Muscle of back (tissue), 11 donors: Measurements from ENCODE around the gene MYO1B. TPM values are rescaled to one million over a fixed set of nuclear protein-coding genes. Genes with fewer than 3 reads are reported as not detected.

ENCODE experiments used
- DNase-seq, 3 donors: peaks; one replicate each; pipeline versions ENCODE4 v3.0.0 to v3.0.0-alpha.2; 2013
- polyA plus RNA-seq, 10 donors: library from polyadenylated mRNA; unstranded; fragments of 120-200 nt; gene quantifications; one replicate each; pipeline ENCODE4 v1.2.1, GENCODE V29; 2013; ENCODE audit not compliant: insufficient read length in 10 of 10

MYO1B gene
- polyA plus RNA-seq, 10 donors = 60.1 to 111 (median 85.2) TPM

DNA sequence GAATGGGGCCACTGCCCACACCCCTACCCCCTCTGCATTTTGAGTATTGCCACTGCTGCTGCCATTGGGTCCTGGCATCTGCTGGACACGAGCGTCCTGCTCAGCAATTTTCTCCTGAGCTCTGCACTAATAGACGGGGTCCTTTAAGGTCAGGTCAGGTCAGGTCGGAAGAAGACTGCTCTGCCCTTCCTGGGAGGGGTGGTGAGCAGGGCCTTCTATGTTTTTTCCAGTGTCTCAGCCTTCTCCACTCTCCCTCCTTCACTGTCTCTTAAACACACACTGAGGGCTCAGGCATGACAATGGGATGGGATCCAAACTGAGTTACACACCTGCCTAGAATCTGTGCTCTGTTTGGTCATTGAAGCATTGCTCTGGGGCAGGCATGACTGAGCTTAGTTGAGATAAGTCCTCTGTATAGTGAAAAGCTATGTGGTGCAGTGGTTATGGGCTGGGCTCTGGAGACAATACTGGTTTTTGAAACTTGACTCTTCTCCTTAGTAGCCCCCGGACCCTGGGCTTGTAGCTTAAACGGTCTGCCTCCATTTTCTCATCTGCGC, 10.6 kb downstream of the MYO1B start:
- no peak for DNase-seq

DNA sequence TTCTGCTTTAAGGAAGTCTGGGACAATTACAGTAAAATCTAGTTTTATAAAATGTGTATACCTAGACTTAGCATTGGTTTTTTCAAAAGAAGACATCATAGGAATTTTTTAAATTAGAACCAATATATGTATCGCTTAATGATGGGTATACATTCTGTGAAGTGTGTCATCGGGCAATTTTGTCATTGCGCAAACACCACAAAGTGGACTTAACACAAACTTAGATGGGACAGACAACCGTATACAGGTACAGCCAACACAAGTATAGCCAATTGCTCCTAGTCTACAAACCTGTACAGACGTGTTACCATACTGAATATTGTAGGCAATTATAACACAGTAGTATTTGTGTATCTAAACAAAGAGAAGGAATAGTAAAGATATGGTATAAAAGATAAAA, 12.7 kb downstream of the MYO1B start:
- DNase-seq = no peak

DNA sequence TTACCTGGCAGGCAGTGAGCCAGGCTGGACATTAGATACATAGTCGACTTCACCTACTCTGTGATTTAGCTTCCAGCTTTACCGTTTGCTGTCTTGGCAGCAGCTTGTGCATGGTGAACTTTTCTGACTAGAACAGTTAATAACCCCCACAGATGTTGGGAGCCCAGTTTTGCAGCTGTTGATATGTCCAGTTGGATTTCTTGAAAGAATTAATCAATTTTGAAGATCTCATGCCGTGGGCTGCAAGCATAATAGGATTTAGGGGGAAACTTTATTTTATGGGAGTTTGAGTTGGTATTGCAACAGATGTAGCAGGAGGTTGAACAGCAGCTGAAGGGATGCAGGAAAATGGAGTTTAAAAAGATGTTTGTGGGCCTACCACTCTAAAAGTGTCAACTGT, 13.8 kb downstream of the MYO1B start:
- DNase-seq = peak in 1 of 3 donors; percentile 44

DNA sequence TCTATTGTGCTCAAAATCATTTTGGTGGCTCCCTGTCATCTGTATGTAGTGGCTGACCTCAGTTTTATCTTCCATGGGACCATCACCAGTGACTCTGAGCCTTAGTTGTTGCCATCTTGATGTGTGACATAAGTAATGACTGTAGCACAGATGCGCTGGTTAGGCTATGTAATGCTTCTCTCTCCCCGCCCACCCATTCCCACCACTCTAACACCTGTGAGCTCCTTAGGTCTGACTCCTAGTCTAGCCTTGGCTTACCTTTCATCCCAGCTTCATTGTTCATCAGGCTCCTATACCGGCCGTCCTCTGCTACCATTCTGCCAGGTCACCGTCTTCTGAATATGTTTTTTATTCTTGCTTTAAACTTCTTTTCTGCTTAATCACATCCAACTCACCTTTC, 17.2 kb downstream of the MYO1B start:
- DNase-seq = no peak

DNA sequence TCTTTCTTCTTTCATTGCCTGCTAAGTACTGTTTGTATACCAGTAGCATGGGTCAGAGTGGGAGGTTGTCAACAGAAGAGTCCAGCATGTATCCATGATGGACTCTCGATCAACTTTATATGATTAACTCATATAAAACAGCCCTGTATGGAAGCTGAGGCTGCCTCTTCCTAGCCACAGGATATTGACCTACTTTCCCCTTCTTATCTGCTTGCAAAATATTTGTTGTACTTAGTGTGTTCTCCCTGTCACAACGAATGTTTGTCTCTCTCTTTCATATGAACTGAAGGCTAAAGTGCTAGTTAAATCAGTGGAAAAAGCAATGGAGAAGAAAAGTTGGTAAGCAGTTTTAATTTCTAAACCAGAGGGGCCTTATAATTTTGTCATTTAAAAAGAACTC, 17.8 kb downstream of the MYO1B start:
- no peak for DNase-seq

DNA sequence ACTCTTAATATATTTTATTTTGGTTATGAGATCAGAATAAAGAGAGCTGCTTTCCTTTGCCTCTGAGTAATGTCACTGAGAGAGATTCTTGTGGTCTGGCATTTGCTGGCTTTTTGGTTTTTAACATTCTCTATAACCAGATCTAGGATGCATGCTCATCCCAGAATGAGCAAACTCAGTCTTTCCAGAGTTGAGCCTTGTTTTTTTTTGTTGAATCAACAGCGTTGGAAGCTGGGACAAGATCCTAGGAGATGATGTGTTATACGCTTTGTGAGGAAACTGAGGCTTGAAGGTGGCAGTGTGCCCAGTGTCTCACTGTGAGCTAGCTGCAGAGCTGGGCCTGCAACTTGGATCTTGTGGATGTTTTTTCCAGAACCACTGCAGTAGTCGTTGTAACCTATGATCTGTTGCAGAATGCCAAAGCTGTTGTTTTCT, 19.5 kb downstream of the MYO1B start:
- DNase-seq = peak in 2 of 3 donors; percentile 34 to 85

DNA sequence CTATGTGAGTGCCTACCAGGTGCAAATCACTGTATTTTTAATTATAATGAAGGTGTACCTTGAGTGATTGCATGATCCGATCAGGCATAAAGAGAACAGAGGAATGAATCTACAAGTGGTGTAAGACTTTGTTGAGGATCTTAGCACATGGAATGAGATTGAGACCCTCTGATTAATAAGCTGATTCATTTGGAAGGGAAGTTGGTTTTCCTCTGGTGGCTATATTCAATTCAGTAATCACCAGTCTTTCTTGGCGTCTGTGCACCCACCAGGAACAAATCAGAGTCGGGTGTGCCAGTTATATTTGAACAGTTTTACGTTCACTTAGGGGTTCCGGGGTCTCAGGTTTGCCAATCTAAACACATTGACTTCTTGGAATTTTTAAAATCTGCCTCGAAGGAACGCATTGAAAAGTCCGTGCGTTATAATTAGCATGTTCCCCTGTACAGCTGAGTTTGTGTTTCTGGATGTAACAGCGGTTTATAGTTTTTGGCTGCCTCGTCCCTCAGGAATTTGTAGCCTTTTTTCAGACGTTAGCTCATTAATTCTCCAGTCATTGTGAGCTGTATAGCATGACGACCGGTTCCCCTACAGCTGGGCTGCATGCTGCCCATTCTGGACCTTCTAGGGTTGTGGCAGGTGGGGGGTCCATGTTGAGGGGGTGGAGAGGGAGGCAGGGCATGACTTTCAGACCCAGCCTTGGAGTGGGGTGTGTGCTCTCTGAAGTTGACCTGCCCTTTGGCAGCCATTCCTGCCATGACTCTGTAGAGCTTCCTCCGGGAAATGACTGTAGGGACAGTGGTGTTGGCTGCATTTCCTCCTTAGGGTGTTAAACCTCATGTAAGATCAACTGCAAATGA, 20.3 kb downstream of the MYO1B start:
- peak; percentile 34 to 74 (median 66) for DNase-seq

DNA sequence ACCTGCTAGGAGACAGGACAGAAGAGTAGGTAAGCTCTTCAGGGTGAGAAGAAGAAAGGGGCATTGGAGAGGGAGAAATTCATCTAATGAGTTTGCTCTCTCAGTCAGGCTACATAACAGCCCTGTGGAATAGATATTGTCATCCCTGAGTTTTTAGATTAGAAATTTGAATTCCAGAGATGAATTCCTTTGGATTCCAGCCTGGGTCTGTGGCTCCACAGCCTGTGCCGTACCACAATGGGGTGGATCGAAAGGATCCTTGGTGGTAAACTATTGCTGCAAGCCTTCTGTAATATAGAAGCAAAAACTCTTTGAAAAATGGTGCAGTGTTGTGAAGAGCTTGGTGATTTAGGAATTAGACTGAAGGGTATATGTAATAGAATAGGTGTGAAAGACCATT, 21.0 kb downstream of the MYO1B start:
- no peak for DNase-seq

DNA sequence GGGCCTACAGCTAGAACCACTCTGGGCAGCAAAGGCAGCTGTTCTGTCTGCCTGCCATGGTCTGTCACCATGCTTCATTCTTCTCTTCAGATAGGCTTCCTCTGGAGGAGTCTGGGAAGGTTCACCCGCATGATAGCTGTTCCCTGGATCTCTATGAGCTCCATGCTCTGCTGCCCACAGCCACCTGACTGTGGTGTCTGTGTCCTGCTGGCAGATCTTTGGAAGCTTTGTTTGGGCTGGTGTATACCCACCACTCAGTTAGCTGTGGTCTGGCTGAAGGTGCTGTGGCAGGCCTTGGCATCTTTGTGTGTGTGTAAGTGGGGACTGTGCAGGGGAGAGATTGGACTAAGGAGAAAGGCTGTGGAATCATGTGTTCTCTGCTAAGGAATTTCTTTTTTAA, 23.4 kb downstream of the MYO1B start:
- DNase-seq = no peak

DNA sequence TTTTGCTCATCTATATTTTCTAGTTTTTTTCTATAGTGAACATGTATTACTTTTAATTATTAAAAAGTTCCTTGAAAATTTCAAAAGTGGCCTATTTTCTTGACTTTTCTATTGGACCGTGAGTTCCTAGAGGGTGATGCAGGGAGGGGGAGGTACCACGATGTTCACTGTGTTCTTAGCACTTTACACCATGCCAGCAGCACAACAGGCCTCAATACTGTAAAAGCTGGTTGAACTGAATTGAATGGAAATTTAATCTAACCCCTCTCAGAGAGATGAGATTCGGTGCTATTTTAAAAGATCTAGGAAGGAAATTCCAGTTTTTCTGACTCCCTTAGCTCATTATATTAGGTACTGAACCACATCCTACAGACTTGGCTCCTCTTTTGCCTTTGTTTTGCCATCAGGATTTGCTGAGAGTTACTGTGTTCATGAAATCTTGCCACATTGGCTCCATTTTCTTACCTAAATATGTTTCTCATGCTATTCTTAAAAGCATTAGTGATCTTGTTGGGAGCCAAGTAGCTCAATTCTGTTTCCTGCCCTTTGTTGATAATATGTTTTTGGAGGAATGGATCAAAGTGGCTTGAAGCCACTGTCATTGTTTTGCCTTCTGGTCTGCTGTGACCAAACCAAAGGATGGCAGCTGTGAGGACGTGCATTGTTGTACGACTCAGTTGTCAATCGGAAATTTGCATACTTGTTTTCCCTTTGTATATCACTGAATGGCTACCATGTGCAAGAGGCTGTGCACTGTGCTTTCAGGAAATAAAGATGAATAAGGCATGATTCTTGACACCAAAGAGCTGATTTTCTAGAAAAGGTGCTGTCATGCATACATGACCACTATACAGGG, 25.3 kb downstream of the MYO1B start:
- DNase-seq = peak in 1 of 3 donors; percentile 30

DNA sequence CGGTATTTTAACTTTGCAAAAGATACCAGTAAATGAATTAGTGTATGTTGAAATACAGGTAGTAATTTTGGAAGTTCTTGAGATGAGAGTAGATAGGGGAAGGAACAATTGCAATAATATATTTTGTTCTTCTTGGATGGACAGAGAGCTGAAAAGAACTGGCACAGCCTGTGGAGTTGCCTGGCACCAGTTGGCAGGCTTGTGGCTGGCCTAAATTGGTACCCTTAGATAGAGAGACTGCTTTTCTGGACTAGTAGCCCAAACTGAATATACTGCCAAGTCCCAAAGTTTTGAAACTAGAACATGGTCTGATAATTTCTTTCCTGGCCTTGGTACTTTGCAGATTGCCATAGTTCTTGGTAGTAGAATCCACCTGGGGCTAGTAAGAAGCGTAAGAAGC, 26.9 kb downstream of the MYO1B start:
- DNase-seq = no peak

DNA sequence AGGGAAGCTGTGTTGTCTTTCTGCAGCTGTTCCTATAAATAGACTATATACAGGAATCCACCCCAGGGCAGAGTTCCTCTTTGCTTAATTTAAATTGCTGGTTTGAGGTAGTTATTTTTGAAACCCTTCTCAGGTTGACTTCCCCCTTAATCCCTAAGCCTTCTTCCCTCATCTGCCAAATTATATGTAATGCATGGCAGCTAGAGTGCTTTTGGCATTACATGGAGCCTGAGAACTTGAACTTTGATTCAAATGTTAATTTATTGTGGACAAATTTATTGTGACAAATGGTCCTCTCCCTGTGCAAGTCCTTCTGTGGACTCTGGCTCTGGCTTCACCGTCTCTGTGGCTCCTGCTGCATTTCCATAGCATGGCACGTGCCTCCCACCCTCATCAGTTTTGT, 29.2 kb downstream of the MYO1B start:
- DNase-seq = no peak

DNA sequence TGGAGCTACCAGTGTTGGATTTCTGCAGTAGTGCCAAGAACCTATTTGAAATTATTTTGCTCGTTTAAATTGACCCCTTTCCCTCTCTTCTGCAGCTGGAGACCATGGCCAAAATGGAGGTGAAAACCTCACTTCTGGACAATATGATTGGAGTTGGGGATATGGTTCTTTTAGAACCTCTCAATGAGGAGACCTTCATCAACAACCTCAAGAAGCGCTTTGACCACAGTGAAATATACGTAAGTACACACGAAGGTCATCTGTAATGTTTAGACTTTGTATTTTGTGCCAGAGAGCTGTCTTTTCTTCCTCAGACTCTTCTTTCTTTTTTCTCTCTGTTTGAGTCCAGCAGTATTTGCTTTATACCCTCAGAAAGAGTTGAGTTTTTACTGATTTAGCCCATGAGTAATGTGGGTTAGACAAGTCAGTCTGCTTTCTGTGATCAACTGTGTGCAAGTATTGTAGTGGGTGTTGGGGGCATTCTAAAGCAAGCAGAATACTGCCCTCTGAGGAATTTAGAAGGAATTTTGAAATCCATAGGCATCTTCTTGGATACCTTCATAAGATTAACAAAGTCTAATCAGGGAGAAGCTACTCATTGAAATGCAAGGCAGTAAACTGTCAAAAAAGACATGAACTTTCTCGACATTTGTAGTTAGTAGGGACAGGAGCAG, 31.7 kb downstream of the MYO1B start:
- no peak for DNase-seq

DNA sequence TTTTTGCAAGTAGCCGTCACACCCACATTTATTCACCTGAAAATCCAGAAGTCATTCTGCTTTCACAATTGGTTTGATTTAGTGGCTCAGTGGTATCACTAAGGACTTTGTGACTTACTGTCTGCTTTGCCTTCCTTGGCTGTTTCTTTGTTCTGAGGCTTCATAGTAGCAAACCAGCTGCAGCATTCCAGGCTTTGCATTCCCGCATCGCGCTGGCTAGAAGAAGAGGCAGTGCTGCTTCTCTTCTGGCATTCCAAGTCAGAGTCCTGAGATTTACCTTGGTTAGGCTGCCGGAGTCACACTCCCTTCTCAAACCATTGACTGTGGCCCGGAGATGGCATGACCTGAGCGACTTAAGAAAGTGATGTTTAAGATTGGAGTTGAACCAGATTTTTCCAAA, 35.1 kb downstream of the MYO1B start:
- DNase-seq = no peak

DNA sequence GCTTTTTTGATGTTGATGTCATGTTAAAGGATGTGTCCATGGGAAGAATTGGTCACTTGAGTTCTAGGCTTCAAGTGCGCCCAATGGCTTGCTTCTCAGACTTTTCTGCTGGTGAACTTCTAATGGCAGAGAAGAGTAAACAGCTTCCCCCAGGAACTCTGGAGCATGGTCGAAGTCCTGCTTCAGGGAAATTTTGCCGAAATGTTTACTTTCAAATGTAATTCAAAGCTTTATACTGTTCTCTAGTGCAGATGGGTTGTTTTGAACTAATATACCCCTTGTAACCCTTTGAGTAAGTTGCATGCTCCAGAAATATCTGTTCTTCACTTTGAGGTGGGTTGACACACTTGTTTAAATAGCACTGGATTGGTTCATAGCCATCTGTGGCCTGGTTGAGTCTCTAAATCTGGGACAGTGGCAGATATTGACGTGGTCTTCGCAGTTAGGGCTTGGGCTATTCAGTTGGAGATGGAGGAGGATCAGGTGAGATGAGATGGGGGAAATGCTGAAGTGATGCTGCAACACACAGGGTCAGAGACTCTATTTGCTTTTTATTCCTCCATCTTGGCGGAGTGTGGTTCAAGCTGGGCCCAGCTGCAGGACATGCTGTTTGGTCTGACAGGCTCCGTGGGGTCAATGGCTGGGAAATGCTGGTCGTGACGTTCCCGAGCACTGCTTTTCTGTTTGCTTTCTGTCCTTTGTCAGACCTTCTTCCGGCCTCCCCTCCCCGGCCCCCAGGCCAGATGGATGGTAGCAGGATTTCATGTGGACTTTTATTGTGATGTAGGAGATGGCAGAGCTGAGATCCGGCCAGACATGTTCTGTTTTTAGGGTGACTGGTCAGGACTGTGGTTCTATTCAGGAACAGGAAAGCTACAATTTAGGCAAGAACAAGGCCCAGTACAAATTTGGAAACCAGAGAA, 35.9 kb downstream of the MYO1B start:
- DNase-seq = no peak

DNA sequence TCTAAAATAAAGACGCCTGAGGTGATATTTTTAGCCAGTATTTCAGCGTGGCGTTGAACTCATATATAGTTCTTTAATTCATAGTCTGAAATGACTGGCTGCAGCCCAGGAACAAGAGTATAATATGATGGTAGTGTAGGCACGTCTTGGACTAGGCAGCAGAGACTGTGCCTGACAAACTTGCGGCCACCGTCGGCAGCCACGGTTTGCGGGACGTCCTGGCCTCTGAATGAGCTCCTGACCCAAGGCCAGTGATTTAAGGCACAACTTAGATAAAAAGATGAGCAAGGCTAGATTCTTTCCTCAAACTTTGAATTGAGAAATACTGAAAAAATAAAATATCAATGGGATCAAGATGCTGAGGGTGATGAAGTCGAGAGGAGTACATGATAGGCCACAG, 40.0 kb downstream of the MYO1B start:
- no peak for DNase-seq

DNA sequence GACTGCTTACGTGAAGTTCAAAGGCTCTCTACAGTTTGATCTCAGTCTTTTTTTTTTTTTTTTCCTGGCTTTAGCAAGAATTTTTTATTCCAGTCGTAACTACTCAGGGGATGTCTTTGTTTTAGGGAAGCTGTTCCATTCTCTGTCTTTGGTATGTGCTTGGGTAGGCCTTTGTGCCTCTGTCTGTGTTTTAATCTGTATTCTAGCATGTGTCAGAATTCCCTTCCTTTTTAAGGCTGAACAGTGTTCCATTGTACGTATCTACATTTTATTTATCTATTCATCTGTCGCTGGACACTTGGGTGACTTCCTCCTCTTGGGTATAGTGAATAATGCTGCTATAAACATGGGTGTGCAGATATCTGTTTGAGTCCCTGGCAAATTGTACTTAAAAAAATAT, 42.6 kb downstream of the MYO1B start:
- no peak for DNase-seq

DNA sequence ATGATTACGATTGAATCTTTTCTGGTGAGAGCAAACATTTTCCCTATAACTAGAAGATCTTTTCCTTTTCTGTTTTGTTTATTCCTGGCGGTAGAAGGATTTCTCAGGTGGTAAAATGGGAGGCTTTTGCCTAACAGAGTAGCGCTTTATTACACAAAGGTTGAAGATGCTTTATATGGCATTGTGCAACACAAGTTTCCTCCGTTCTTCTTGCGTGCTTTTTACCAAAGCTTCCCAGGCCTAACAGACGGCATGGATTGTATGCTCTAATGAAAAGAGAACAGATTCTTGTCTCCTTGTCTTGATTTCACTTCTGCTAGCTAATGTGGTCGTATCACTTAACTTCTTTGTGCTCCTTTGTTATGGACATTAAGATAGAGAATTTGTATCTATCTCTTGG, 43.8 kb downstream of the MYO1B start:
- DNase-seq = no peak

DNA sequence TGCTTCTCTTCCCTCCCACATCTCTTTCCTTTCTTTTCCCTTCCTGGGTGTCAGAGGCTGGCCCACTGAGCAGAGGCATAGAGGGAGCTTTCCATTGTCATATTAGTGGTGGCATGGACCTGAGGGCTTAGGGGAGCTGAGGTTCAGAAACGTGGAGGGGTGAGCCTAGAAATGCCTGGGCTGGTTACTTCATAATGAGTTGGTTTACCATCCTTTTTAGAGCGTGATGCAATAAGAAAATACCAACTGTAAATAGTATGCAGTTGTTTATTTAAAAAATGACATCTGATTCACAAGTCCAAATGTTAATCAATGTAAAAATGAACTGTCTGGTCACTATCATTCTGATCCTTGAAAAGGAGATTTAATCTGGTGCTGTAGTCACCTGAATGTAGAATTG, 46.3 kb downstream of the MYO1B start:
- DNase-seq = no peak

DNA sequence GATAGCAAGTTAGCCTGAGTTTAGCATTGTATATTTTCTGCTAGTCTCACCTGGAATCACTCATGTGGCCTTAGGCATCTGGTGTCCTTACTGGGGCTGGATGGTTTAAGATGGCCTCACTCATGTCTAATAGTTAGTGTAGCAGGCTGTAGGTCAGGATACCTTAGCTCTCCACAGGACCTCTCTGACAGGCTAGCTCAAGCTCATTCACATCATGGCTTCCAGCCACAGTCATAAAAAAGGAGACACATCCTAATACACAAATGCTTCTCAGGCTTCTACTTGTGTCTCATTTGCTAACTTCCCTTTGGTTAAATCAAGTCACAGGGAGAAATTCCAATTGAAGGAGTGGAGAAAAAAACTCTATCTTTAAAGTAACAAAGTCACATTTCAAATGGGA, 47.7 kb downstream of the MYO1B start:
- no peak for DNase-seq

DNA sequence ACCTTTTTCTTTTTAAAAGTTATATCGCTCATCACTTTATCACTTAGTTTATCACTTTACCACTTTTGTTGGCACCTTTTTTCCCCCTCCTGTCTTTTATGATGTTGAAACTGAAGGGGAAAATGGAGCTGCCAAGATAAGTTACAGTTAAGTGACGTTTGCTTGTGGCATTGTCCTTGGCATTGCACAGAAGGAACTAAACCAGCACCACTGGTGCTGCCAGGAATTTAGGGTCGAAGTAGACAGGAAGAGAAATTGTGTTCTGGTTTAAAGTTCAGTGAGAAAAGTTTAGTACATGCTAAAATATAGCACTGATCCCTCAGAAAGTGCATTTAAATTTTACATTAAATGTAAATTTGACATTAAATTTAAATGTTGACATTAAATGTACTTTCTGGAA, 49.9 kb downstream of the MYO1B start:
- DNase-seq = no peak
